K562 (cell line): ENCODE measurements around the gene CCDC85B. TPM values are rescaled to one million over a fixed set of nuclear protein-coding genes. Genes with fewer than 3 reads are reported as not detected.

ENCODE experiments used
- CBFA2T3 ChIP-seq: fragments of 450-650 bp; IDR thresholded peaks from 2 replicates; pipeline ENCODE4 v1.6.1; 2017
- CREB1 ChIP-seq, 2 experiments: sonication (generic) in 1 of 2; formaldehyde crosslinking in 1 of 2; IDR thresholded peaks; 2 replicates each; pipeline versions ENCODE4 v1.6.1 to v1.8.0; 2012 to 2022; ENCODE audit warnings: inconsistent platforms in 1 of 2, mild to moderate bottlenecking in 1 of 2, missing genetic modification reagents in 1 of 2, moderate library complexity in 1 of 2
- DIDO1 ChIP-seq: fragments of 450-650 bp; IDR thresholded peaks from 2 replicates; pipeline ENCODE4 v1.6.1; 2016; ENCODE audit warnings: low read depth, missing biosample characterization, missing genetic modification characterization
- E2F5 ChIP-seq: sonication (generic); formaldehyde crosslinking; IDR thresholded peaks from 2 replicates; pipeline ENCODE4 v1.8.0; 2022; ENCODE audit warnings: mild to moderate bottlenecking, missing genetic modification reagents
- HDAC3 ChIP-seq: fragments of 450-650 bp; IDR thresholded peaks from 2 replicates; pipeline ENCODE4 v1.6.1; 2018; ENCODE audit warnings: borderline replicate concordance, mild to moderate bottlenecking, moderate library complexity; ENCODE audit not compliant: partially characterized antibody
- KAT7 ChIP-seq: sonication (generic); formaldehyde crosslinking; IDR thresholded peaks from 2 replicates; pipeline ENCODE4 v1.8.0; 2022; ENCODE audit warnings: missing genetic modification reagents, mild to moderate bottlenecking, borderline replicate concordance
- KAT8 ChIP-seq: fragments of 450-650 bp; IDR thresholded peaks from 2 replicates; pipeline ENCODE4 v1.6.1; 2016; ENCODE audit warnings: low read depth, mild to moderate bottlenecking
- NCOA6 ChIP-seq: fragments of 450-650 bp; IDR thresholded peaks from 2 replicates; pipeline ENCODE4 v1.6.1; 2017; ENCODE audit warnings: mild to moderate bottlenecking
- UBTF ChIP-seq, 2 experiments: IDR thresholded peaks; 2 replicates each; pipeline ENCODE4 v1.6.1; 2012; ENCODE audit warnings: improper control_type of control experiment in 2 of 2, low read depth in 2 of 2, low read length in 2 of 2, borderline replicate concordance in 1 of 2
- ZNF280A ChIP-seq: fragments of 450-650 bp; IDR thresholded peaks from 2 replicates; pipeline ENCODE4 v1.6.1; 2018; ENCODE audit warnings: mild to moderate bottlenecking, low read depth; ENCODE audit not compliant: partially characterized antibody
- ZNF444 ChIP-seq: fragments of 250-450 bp; sonication (Bioruptor Pico); IDR thresholded peaks from 2 replicates; pipeline ENCODE4 v1.4.0; 2020; ENCODE audit warnings: mild to moderate bottlenecking, moderate library complexity
- polyA plus RNA-seq, 8 experiments: library from polyadenylated mRNA; depleted of rRNA in 4 of 8; stranded (reverse) in 5 of 8; unstranded in 3 of 8; fragments of >200 nt; fragmentation: Nextera tagmentation in 2 of 8; fragmentation: Illumina TruSeq in 1 of 8; extraction: Ambion mirVana in 2 of 8; extraction: Trizol in 1 of 8; gene quantifications; 2 replicates each; pipeline versions ENCODE4 v1.2.1 to v1.2.3, GENCODE V29; 2011 to 2014; ENCODE audit warnings: inconsistent platforms in 1 of 8, missing spikeins in 1 of 8
- total RNA-seq, 7 experiments: library from RNA; depleted of rRNA in 6 of 7; stranded (reverse); fragments of >200 nt in 6 of 7; fragmentation: Illumina TruSeq in 2 of 7; extraction: Trizol in 2 of 7; gene quantifications; 2 replicates each; pipeline versions ENCODE4 v1.2.1 to v1.2.3, GENCODE V29; 2011 to 2021; ENCODE audit warnings: low replicate concordance in 1 of 7

The CCDC85B gene
- total and polyA plus RNA-seq, 9 of the 15 experiments (the other 6 are each of a cell fraction or from before 2014, with no cell fraction given), result 0.14 to 138 (median 6.2) TPM

- no peak for TF ChIP-seq ZNF280A
- no peak for TF ChIP-seq CBFA2T3
- TF ChIP-seq UBTF (IDR thresholded peaks at IDR 0.05; ENCODE audit: borderline replicate concordance in 1 of 2, low read depth in 2 of 2, low read length in 2 of 2), result no peak
- no peak for TF ChIP-seq DIDO1 (tag)
- no peak for TF ChIP-seq E2F5 (CRISPR knock-in tag)
- no peak for TF ChIP-seq KAT8
- no peak for TF ChIP-seq ZNF444 (CRISPR knock-in tag)
- peak; percentile 28 for TF ChIP-seq HDAC3
- no peak for TF ChIP-seq NCOA6
- peak; percentile 18; the same call in 1 of the 2 replicates for TF ChIP-seq CREB1 (IDR thresholded peaks at IDR 0.05)
- peak; percentile 53; the same call in 1 of the 2 replicates for TF ChIP-seq CREB1 (CRISPR knock-in tag; IDR thresholded peaks at IDR 0.05)
- peak; percentile 100 for TF ChIP-seq KAT7 (CRISPR knock-in tag)
Observed at GRCh38 chr11:65899356-65900124, 9.1 kb downstream of the CCDC85B start (continued).
